Measurements from ENCODE around the gene IGFALS. TPM values are rescaled to one million over a fixed set of nuclear protein-coding genes. Genes with fewer than 3 reads are reported as not detected.

The IGFALS gene
- total and polyA plus RNA-seq, 2 experiments from 2014 or later = 0.16 TPM; not detected in 1

GRCh38 chr16:1779741-1780676 lies 13.5 kb downstream of the IGFALS start:
- no peaks in the 10 kb centered on the region for H3K36me3 ChIP-seq (ENCODE audit: insufficient read depth)
- DNase-seq (ENCODE audit: low spot score) = no peak
- peaks cover 4% of the 10 kb centered on the region; the same call in 1 of the 2 replicates for H3K4me1 ChIP-seq (ENCODE audit: insufficient read depth)
- Mint-ChIP-seq H3K4me1 (peaks cover 5% of the 10 kb centered on the region), H3K27ac (no peak overlapping the region), H3K27me3 (ENCODE audit: insufficient read depth, low read depth, poor library complexity) (peaks cover 31% of the 10 kb centered on the region), H3K36me3 (ENCODE audit: low read depth) (peaks cover 16% of the 10 kb centered on the region; the same call in 2 of the 3 replicates), H3K9me3 (peaks cover 7% of the 10 kb centered on the region; the same call in 1 of the 3 replicates), H3K4me3 (peak overlapping the region; percentile 86; the same call in 1 of the 3 replicates)
- no peak overlapping the region for H3K4me2 ChIP-seq
- H3K4me3 ChIP-seq = no peak overlapping the region
- H4K20me1 ChIP-seq (replicated peaks; ENCODE audit: insufficient read depth) = peaks cover 19% of the 10 kb centered on the region; the same call in 1 of the 2 replicates
- TF ChIP-seq STAT1 (IDR thresholded peaks at IDR 0.05; ENCODE audit: unreplicated experiment) = no peak
- TF ChIP-seq JUNB (IDR thresholded peaks at IDR 0.05; ENCODE audit: unreplicated experiment) = no peak
- no peak for TF ChIP-seq REST (IDR thresholded peaks at IDR 0.05; ENCODE audit: unreplicated experiment)
- no peak for TF ChIP-seq EZH2phosphoT487 (IDR thresholded peaks at IDR 0.05; ENCODE audit: unreplicated experiment)
- TF ChIP-seq EZH2 (IDR thresholded peaks at IDR 0.05; ENCODE audit: low read depth, unreplicated experiment) = no peak
- peak; percentile 31; the same call in 1 of the 2 replicates for TF ChIP-seq POLR2AphosphoS5 (IDR thresholded peaks at IDR 0.05; ENCODE audit: low read depth)
- no peak for TF ChIP-seq CTCF (conservative IDR thresholded peaks at IDR 0.05; ENCODE audit: low read depth in 2 of 2)
- TF ChIP-seq ZNF114 (CRISPR knock-in tag; IDR thresholded peaks at IDR 0.05) = no peak
- TF ChIP-seq CREB1 (CRISPR knock-in tag; IDR thresholded peaks at IDR 0.05; ENCODE audit: low read depth) = no peak
- H3F3A ChIP-seq (replicated peaks; ENCODE audit: low read depth) = 0 out of 2 replicates have a peak, but pooled peaks cover 3% of the 10 kb centered on the region
- no peak overlapping the region for H2AFZ ChIP-seq
- H3K79me2 ChIP-seq (replicated peaks; ENCODE audit: insufficient read depth) = peaks cover 21% of the 10 kb centered on the region
- no peaks in the 10 kb centered on the region for H3K27me3 ChIP-seq (ENCODE audit: insufficient read depth)
- H3K9me2 ChIP-seq (ENCODE audit: insufficient read depth) = no peaks in the 10 kb centered on the region
- no peak for ATAC-seq
- no peak overlapping the region for H3K27ac ChIP-seq (ENCODE audit: low read depth)

Measured in GM23338 (cell line).